Immature natural killer cell (primary cell): ENCODE data around the gene RALGPS2. TPM values are rescaled to one million over a fixed set of nuclear protein-coding genes. Genes with fewer than 3 reads are reported as not detected.

Source experiments
- DNase-seq, 3 donors: peaks; one replicate each; pipeline ENCODE4 v3.0.0; 2022; ENCODE audit warnings: mixed read lengths in 1 of 3
- H3K27ac Mint-ChIP-seq, 6 donors: one replicate each; pipeline ENCODE4 v1.8.0; 2020; ENCODE audit warnings: mixed read lengths in 6 of 6, mild to moderate bottlenecking in 5 of 6, inconsistent platforms in 4 of 6, moderate library complexity in 3 of 6
- H3K27me3 Mint-ChIP-seq, 3 donors: one replicate each; pipeline ENCODE4 v1.8.0; 2020 to 2021; ENCODE audit warnings: low read depth in 3 of 3, mild to moderate bottlenecking in 3 of 3, mixed read lengths in 3 of 3, moderate library complexity in 3 of 3, inconsistent platforms in 1 of 3
- H3K36me3 Mint-ChIP-seq, 3 donors: one replicate each; pipeline ENCODE4 v1.8.0; 2020; ENCODE audit warnings: mixed read lengths in 3 of 3, inconsistent platforms in 2 of 3, mild to moderate bottlenecking in 2 of 3
- H3K4me1 Mint-ChIP-seq, 2 donors: one replicate each; pipeline ENCODE4 v1.8.0; 2020; ENCODE audit warnings: inconsistent platforms in 2 of 2, mild to moderate bottlenecking in 2 of 2, mixed read lengths in 2 of 2, moderate library complexity in 1 of 2
- H3K4me3 Mint-ChIP-seq, 5 donors: one replicate each; pipeline ENCODE4 v1.8.0; 2020; ENCODE audit warnings: mild to moderate bottlenecking in 5 of 5, mixed read lengths in 5 of 5, inconsistent platforms in 3 of 5, moderate library complexity in 3 of 5
- H3K9me3 Mint-ChIP-seq, 6 donors: one replicate each; pipeline ENCODE4 v1.8.0; 2020; ENCODE audit warnings: mild to moderate bottlenecking in 6 of 6, mixed read lengths in 6 of 6, inconsistent platforms in 4 of 6, moderate library complexity in 3 of 6
- polyA plus RNA-seq, 3 donors: library from polyadenylated mRNA; unstranded; fragments of 300-500 nt; fragmentation: Illumina TruSeq; gene quantifications; one replicate each; pipeline ENCODE4 v1.2.3, GENCODE V29; 2021

The RALGPS2 gene
- polyA plus RNA-seq, 3 donors from 2014 or later, result 4.7 to 7.2 TPM; not detected in 1

DNA sequence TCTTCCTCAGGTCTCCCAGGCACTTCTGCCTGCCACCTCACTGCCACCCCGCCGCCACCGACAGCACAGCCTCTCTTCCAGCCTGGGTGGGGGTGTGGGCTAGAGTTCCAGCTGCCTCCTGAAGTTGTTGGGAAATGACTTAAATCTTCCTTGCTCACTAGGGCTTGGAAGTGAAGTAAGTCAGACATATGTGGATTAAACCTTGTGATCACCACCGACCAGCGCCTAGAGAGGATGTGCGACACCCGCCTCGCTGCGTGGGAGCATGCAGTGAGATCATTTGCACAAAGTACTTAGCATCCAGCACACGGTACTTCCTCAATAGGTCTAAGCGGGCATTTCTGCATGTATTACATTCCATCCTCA is 229.3 kb downstream of the RALGPS2 start:
- DNase-seq, result no peak
- H3K4me1 Mint-ChIP-seq, result no peaks in the 10 kb centered on the region
- H3K9me3 Mint-ChIP-seq, result no peaks in the 10 kb centered on the region
- H3K27ac Mint-ChIP-seq, result no peak overlapping the region
- peaks cover 3 to 5% (median 4%) of the 10 kb centered on the region in 3 donors for H3K27me3 Mint-ChIP-seq
- H3K36me3 Mint-ChIP-seq, result no peaks in the 10 kb centered on the region
- no peak overlapping the region for H3K4me3 Mint-ChIP-seq

DNA sequence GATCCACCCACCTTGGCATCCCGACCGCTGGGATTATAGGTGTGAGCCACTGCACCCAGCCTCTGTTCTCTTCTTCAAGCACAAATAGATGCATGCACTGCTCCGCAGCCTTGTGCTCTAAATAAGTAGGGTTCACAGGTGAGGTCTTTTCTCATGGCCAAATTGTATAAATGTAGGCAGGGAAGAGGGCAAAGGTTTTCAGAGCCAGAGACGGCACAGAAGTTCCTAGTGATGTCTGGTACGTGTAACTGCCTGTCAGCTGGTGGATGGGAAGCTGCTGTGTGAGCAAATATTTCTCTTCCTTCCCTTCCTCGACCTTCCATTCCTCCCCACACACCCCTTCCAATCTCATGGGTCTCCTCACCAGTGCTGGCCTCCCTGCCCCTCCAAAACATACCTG is 229.9 kb downstream of the RALGPS2 start:
- H3K27ac Mint-ChIP-seq, result no peak overlapping the region
- DNase-seq, result no peak
- no peaks in the 10 kb centered on the region for H3K4me1 Mint-ChIP-seq
- peaks cover 3 to 5% (median 4%) of the 10 kb centered on the region in 3 donors for H3K27me3 Mint-ChIP-seq
- no peak overlapping the region for H3K4me3 Mint-ChIP-seq
- H3K36me3 Mint-ChIP-seq, result no peaks in the 10 kb centered on the region
- H3K9me3 Mint-ChIP-seq, result no peaks in the 10 kb centered on the region

DNA sequence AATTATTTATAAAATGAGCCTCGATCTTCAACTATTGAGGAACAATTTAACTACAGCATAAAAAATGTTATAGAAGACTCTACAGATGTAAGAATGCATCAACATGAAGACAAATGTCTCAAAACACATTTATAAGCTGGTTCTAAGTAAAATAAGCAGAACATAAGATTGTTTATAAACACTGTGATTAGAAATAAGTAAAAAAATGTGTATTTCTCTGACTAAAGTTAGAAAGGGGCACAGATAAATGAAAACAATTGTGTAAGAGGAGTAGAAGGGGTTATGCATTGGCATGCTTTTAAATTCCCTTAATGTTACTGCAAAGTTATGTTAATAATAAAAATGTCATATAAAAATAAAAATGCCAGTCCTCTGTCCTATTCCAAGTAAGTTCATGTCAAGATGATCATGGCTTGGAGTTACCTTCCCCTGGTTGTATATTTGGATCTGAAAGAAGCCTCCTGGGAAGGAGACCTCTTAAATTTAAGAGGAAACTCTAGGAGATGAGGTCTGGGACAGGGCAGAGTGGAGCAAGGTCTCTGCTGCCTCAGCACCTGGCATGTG is 230.4 kb downstream of the RALGPS2 start:
- DNase-seq, result no peak
- Mint-ChIP-seq H3K27me3 (peaks cover 3 to 5% (median 4%) of the 10 kb centered on the region in 3 donors), H3K4me3 (no peak overlapping the region), H3K4me1 (no peaks in the 10 kb centered on the region), H3K36me3 (no peaks in the 10 kb centered on the region), H3K27ac (no peak overlapping the region), H3K9me3 (no peaks in the 10 kb centered on the region)

DNA sequence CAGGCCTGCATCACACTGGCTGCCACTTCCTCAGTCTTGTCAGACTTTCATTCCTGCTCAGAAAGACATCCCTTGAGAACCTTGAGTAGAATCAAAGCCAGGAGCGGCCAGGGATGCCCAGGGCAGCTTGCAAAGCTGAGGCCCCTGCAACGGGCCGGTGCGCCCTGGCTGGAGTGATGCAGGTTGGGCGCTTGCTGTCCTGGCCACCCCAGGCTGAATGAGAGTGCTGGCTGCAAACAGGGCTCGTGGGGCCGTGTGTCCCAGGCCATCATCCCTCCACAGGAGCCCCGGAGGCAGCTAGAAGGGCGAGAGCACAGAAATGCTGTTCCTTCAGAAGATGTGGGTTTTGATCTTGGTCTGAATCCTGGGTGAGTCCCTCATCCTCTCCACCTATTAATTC is 233.4 kb downstream of the RALGPS2 start:
- Mint-ChIP-seq H3K27me3 (peaks cover 0 to 3% (median 0%) of the 10 kb centered on the region in 3 donors), H3K9me3 (no peaks in the 10 kb centered on the region), H3K27ac (no peak overlapping the region), H3K4me3 (no peak overlapping the region), H3K4me1 (no peaks in the 10 kb centered on the region), H3K36me3 (no peaks in the 10 kb centered on the region)
- no peak for DNase-seq

DNA sequence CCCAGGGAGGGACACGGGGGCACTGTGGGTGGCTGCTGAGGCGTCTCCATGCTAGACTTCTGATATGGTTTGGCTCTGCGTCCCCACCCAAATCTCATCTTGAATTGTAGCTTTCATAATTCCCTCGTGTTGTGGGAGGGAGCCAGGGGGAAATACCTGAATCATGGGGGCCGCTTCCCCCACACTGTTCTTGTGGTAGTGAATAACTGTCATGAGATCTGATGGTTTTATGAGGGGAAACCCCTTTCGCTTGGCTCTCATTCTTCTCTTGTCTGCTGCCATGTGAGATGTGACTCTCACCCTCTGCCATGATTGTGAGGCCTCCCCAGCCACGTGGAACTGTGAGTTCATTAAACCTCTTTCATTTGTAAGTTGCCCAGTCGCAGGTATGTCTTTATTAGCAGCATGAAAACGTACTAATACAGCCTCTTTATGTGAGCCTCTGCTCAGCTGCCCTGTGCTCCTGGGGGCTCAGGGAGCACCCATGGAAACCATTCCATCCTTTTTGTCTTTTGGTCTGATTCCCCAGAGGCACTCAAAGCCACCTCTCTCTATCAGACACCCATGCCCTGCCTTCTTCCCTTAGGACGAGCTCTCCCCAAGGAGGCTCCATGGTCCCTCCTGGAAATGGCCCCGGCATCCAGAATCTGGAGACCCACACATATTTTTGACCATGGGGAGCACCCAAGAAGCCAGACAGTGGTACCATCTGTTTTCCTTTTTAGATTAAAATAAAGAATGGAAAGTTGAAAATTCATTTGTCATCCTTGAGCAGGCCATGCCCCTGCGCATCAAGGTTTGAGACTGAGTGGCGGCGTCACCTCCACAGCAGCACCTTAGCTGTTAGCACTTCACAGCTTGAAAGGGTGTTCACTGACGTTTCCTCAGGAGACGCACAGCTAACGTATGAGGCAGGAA is 234.8 kb downstream of the RALGPS2 start:
- no peak for DNase-seq
- Mint-ChIP-seq H3K9me3 (no peaks in the 10 kb centered on the region), H3K27me3 (peaks cover 0 to 3% (median 0%) of the 10 kb centered on the region in 3 donors), H3K4me1 (no peaks in the 10 kb centered on the region), H3K27ac (no peak overlapping the region), H3K4me3 (no peak overlapping the region), H3K36me3 (no peaks in the 10 kb centered on the region)

DNA sequence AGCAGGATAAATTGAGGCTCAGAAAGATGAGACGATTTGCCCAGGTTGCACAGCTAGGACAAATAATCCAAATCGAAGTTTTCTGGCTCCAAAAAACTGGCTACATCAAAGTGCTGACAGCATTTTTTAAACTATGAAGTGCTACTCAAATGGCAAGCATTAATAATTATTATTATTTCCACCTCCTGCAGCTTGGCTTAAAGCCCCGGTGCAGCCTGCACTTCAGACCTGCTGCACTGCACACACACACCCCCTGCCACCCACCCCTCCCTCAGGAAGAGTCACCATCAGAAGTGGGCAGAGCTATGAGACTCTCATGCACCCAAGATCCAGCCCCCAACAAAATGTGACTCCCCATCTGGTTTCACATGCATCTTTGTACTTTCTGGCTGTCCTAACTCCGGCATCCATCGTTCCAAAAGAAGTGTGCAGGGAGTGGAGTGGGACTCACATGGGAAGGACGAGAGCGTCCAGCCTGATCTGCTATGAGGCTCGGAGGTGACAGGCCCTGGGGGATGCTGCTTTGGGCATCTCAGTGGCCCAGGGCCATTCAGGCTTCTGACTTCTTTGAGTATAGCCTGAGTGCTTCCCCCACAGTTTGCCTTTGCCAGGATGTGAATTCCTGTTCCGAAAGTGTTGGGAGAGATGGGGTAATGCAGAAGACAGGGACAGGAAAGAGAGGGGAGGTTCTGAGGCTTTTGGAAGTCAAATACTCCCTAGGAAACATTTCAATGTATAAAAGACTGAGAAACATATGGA is 235.6 kb downstream of the RALGPS2 start:
- H3K9me3 Mint-ChIP-seq, result no peaks in the 10 kb centered on the region
- H3K27me3 Mint-ChIP-seq, result peaks cover 0 to 3% (median 2%) of the 10 kb centered on the region in 3 donors
- no peak for DNase-seq
- no peak overlapping the region for H3K27ac Mint-ChIP-seq
- H3K4me1 Mint-ChIP-seq, result no peaks in the 10 kb centered on the region
- H3K36me3 Mint-ChIP-seq, result no peaks in the 10 kb centered on the region
- H3K4me3 Mint-ChIP-seq, result no peak overlapping the region

DNA sequence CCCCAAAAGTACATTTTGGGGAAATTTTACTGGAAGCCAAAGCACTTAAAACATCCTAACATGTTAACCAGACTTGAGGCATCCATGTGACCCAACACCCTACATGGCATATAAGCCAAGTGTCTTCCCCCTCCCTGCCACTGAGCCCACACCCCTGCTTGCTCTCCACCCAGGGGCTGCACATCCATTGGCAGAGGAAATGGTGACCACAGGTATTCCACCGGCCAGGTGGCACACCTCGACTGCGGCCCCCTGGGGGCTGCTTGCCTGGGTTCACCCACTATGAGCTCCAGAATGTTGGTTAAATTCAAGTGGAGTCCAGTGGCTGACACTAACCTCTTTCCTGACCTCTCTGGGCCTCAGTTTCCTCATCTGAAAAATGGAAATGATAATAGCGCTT is 236.3 kb downstream of the RALGPS2 start:
- no peak for DNase-seq
- Mint-ChIP-seq H3K36me3 (no peaks in the 10 kb centered on the region), H3K4me3 (no peak overlapping the region), H3K9me3 (no peaks in the 10 kb centered on the region), H3K27ac (no peak overlapping the region), H3K27me3 (peaks cover 0 to 3% (median 2%) of the 10 kb centered on the region in 3 donors), H3K4me1 (no peaks in the 10 kb centered on the region)

DNA sequence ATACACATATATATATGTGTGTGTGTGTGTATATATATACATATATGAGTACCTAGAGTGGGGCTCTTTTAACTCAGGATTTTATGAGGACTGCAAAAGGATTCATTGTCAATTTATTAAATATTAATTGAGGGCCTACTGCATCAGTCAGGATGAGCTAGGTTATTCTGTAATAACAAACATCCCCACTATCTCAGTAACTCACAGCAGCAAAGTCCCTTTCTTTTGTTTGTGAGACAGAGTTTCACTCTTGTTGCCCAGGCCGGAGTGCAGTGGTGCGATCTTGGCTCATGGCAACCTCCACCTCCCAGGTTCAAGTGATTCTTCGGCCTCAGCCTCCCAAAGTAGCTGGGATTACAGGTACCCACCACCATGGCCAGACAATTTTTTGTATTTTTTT is 236.8 kb downstream of the RALGPS2 start:
- no peak overlapping the region for H3K27ac Mint-ChIP-seq
- H3K4me3 Mint-ChIP-seq, result no peak overlapping the region
- peaks cover 0 to 3% (median 2%) of the 10 kb centered on the region in 3 donors for H3K27me3 Mint-ChIP-seq
- no peaks in the 10 kb centered on the region for H3K4me1 Mint-ChIP-seq
- no peaks in the 10 kb centered on the region for H3K36me3 Mint-ChIP-seq
- DNase-seq, result no peak
- H3K9me3 Mint-ChIP-seq, result peaks cover 0 to 1% (median 0%) of the 10 kb centered on the region in 6 donors

DNA sequence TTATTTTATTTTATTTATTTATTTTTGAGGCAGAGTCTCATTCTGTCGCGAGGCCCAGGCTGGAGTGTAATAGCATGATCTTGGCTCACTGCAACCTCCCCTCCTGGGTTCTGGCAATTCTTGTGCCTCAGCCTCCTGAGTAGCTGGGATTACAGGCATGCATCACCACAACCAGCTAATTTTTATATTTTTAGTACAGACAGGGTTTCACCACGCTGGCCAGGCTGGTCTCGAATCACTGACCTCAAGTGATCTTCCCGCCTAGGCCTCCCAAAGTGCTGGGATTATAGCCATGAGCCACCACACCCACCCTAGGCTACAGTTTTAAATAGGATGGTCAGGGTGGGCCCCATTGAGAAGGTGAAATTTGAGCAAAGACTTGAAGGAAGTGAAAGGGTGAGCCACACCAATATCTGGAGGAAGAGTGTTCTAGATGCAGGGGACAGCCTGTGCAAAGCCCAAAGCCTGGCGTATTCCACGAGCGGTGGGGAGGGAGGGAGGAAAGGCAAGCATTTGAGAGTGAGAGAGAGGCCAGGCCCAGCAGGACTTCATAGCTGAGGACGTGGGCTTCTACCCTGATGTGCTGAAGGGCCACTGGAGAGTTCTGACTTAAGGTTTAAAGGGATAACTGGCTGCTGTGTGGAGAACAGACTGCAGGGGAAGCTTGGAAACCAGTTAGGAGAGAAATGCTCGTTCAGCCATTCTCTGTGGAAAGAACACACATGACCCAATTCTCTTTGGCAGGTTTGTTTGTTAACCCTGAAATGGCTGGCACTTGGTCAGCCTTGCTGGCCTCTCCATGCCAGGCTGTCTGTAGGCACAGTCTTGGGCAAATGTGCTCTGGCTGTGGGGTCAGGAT is 238.0 kb downstream of the RALGPS2 start:
- no peak overlapping the region for H3K27ac Mint-ChIP-seq
- peaks cover 0 to 1% (median 0%) of the 10 kb centered on the region in 6 donors for H3K9me3 Mint-ChIP-seq
- H3K4me3 Mint-ChIP-seq, result no peak overlapping the region
- no peak for DNase-seq
- H3K36me3 Mint-ChIP-seq, result no peaks in the 10 kb centered on the region
- peaks cover 0 to 3% (median 0%) of the 10 kb centered on the region in 3 donors for H3K27me3 Mint-ChIP-seq
- H3K4me1 Mint-ChIP-seq, result no peaks in the 10 kb centered on the region

DNA sequence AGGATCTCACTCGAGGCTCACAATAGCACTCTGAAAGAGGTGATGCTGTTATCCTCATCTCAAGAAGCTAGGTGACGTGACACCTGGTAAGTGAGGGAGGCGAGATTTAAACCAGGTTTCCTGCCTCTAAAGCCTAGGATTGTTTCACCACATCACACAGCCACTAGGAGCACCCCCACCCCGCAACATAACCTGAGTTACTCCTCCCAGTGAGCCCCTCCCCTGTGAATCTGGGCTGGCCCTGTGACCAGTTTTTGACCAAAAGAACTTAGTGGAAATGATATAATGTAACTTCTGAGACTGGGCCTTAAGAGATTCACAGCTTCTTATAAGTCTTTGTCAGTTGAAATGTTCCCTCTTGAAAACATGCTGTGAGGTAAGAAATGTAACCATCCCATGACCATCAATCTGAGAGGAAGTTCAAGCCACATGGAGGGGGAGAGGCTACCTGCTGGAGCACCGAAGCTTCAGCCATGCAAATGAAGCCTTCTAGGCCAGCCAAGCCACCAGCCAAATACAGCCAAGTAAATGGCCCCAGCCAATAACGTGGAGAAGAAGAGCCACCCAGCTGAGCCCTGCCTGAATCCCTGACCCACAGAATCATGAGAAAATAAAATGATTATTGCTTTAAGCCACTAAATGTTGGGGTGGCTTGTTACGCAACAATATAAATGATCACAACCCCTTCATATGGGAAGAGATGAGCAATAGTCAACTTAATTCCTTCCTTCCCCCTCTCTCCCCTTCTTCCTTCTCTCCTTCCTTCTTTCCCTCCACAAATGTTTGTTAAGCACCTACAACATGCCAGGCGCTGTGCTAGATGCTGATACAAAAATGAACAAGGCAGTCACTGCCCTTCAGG is 239.7 kb downstream of the RALGPS2 start:
- no peak for DNase-seq
- no peak overlapping the region for H3K27ac Mint-ChIP-seq
- H3K4me3 Mint-ChIP-seq, result no peak overlapping the region
- H3K27me3 Mint-ChIP-seq, result peaks cover 0 to 8% (median 3%) of the 10 kb centered on the region in 3 donors
- no peaks in the 10 kb centered on the region for H3K4me1 Mint-ChIP-seq
- H3K9me3 Mint-ChIP-seq, result peaks cover 0 to 1% (median 0%) of the 10 kb centered on the region in 6 donors
- no peaks in the 10 kb centered on the region for H3K36me3 Mint-ChIP-seq

DNA sequence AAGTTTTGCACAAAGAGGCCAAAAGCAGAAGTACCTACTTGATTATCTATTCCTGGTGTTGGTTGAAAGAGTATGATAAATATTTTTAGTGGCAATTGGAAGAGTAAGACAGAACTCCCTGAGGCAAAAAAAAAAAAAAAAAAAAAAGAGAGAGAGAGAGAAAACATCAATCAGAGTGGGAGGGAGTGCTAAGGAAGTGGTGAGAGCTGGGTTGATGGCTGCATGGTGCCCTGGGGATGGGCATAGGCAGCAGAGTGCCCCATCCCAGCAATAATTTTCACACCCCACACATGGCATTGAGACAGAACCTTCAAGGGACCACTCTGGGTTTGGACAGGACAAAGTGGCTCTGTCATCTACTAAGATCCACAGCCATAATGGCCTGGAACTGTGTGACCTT is 241.3 kb downstream of the RALGPS2 start:
- no peaks in the 10 kb centered on the region for H3K4me1 Mint-ChIP-seq
- H3K36me3 Mint-ChIP-seq, result no peaks in the 10 kb centered on the region
- H3K27me3 Mint-ChIP-seq, result peaks cover 0 to 8% (median 3%) of the 10 kb centered on the region in 3 donors
- DNase-seq, result no peak
- H3K27ac Mint-ChIP-seq, result no peak overlapping the region
- no peak overlapping the region for H3K4me3 Mint-ChIP-seq
- H3K9me3 Mint-ChIP-seq, result peaks cover 0 to 1% (median 0%) of the 10 kb centered on the region in 6 donors

DNA sequence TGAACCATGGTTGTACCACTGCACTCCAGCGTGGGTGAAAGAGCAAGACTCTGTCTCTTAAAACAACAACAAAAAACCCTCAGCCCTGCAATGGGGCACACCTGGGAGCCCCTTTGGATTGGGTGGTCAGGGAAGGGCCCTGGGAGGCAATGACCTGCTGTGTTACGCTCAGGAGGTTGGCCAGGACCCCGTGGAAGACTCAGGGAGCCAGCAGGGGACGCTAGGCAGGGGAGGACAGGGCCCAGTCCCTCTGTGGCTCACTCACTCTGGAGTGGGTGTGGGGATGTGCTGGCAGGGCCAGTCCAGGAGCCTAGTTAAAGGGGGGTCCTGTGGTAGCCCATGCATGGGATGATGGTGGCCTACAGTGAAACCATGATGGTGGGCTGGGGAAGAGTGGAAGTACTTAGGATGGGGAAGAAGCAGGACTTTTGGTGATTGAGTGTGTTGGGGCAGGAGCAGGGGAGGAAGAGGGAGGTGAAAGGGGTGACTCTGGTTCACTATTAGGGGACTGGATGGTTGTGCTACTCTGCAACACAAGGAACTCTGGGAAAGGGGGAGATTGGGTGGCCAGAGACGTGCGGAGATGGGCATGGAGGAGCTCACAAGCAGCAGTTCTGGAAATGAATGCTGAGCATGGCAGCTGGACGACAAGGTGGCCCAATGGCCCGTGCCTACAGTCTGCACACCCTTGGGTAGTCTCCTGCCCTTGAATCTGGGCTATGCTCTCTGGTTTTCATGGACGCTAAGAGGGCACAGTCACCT is 244.4 kb downstream of the RALGPS2 start:
- Mint-ChIP-seq H3K4me1 (peaks cover 7 to 10% of the 10 kb centered on the region in 2 donors), H3K36me3 (no peaks in the 10 kb centered on the region), H3K4me3 (no peak overlapping the region), H3K27ac (no peak overlapping the region), H3K9me3 (peaks cover 0 to 1% (median 0%) of the 10 kb centered on the region in 6 donors), H3K27me3 (peaks cover 0 to 14% (median 3%) of the 10 kb centered on the region in 3 donors)
- DNase-seq, result no peak
